HepG2 (cell line): ENCODE measurements around the gene FLYWCH1. TPM values are rescaled to one million over a fixed set of nuclear protein-coding genes. Genes with fewer than 3 reads are reported as not detected.
A peak's percentile ranks its signal among the peaks of the same experiment; 100 is the strongest.

Experiments
- AKAP8 ChIP-seq: sonication (generic); formaldehyde crosslinking; IDR thresholded peaks from 2 replicates; pipeline ENCODE4 v1.5.1; 2020; ENCODE audit warnings: mild to moderate bottlenecking, missing genetic modification reagents
- ATF6 ChIP-seq: sonication (generic); formaldehyde crosslinking; conservative IDR thresholded peaks from 2 replicates; pipeline ENCODE4 v1.4.0; 2020; ENCODE audit warnings: missing genetic modification reagents
- BCL3 ChIP-seq: sonication (generic); formaldehyde crosslinking; IDR thresholded peaks from 2 replicates; pipeline ENCODE4 v1.5.1; 2020; ENCODE audit warnings: mild to moderate bottlenecking, missing genetic modification reagents, moderate library complexity
- CBX5 ChIP-seq: sonication (generic); formaldehyde crosslinking; IDR thresholded peaks from 2 replicates; pipeline ENCODE4 v1.4.0; 2020; ENCODE audit warnings: missing genetic modification reagents, borderline replicate concordance
- EEA1 ChIP-seq: sonication (generic); formaldehyde crosslinking; IDR thresholded peaks from 2 replicates; pipeline ENCODE4 v1.5.1; 2020; ENCODE audit warnings: mild to moderate bottlenecking, missing genetic modification reagents, borderline replicate concordance
- HNF1B ChIP-seq: sonication (generic); formaldehyde crosslinking; IDR thresholded peaks from 2 replicates; pipeline ENCODE4 v1.5.1; 2020; ENCODE audit warnings: mild to moderate bottlenecking, moderate library complexity, missing genetic modification reagents
- KLF15 ChIP-seq: sonication (generic); formaldehyde crosslinking; IDR thresholded peaks from 2 replicates; pipeline ENCODE4 v1.8.1; 2023; ENCODE audit warnings: borderline replicate concordance, mild to moderate bottlenecking, inconsistent platforms, missing genetic modification reagents, mixed read lengths
- MAFK ChIP-seq, 2 experiments: IDR thresholded peaks in 1 of 2; conservative IDR thresholded peaks in 1 of 2; 2 replicates each; pipeline ENCODE4 v1.6.1; 2011; ENCODE audit warnings: improper control_type of control experiment in 2 of 2, low read length in 2 of 2
- MEF2D ChIP-seq: sonication (generic); formaldehyde crosslinking; IDR thresholded peaks from 2 replicates; pipeline ENCODE4 v1.5.1; 2020; ENCODE audit warnings: mild to moderate bottlenecking, missing genetic modification reagents
- MIXL1 ChIP-seq: IDR thresholded peaks from 2 replicates; pipeline ENCODE4 v1.6.1; 2016
- MYC ChIP-seq: sonication (generic); formaldehyde crosslinking; IDR thresholded peaks from 2 replicates; pipeline ENCODE4 v1.9.0; 2021; ENCODE audit warnings: missing genetic modification reagents, borderline replicate concordance
- TRIM24 ChIP-seq: sonication (generic); formaldehyde crosslinking; IDR thresholded peaks from 2 replicates; pipeline ENCODE4 v1.8.0; 2022; ENCODE audit warnings: mild to moderate bottlenecking, missing genetic modification reagents
- ZFP82 ChIP-seq: sonication (generic); formaldehyde crosslinking; IDR thresholded peaks from 2 replicates; pipeline ENCODE4 v1.5.1; 2020; ENCODE audit warnings: mild to moderate bottlenecking, missing genetic modification reagents, borderline replicate concordance
- ZNF326 ChIP-seq: sonication (generic); formaldehyde crosslinking; IDR thresholded peaks from 2 replicates; pipeline ENCODE4 v1.4.0; 2020; ENCODE audit warnings: missing genetic modification reagents, borderline replicate concordance
- ZNF343 ChIP-seq: sonication (generic); formaldehyde crosslinking; IDR thresholded peaks from 2 replicates; pipeline ENCODE4 v1.4.0; 2020; ENCODE audit warnings: mild to moderate bottlenecking, missing genetic modification reagents
- ZNF354B ChIP-seq: sonication (generic); formaldehyde crosslinking; IDR thresholded peaks from 2 replicates; pipeline ENCODE4 v1.8.0; 2022; ENCODE audit warnings: mild to moderate bottlenecking, missing genetic modification reagents
- ZNF512 ChIP-seq: sonication (generic); formaldehyde crosslinking; IDR thresholded peaks from 2 replicates; pipeline ENCODE4 v1.4.0; 2020; ENCODE audit warnings: mild to moderate bottlenecking, missing genetic modification reagents
- ZNF597 ChIP-seq: sonication (generic); formaldehyde crosslinking; IDR thresholded peaks from 2 replicates; pipeline ENCODE4 v1.5.0; 2020; ENCODE audit warnings: missing genetic modification reagents
- ZNF724P ChIP-seq: sonication (generic); formaldehyde crosslinking; IDR thresholded peaks from 2 replicates; pipeline ENCODE4 v1.8.0; 2022; ENCODE audit warnings: missing genetic modification reagents, borderline replicate concordance
- polyA plus RNA-seq, 8 experiments: library from polyadenylated mRNA; depleted of rRNA in 3 of 8; stranded (reverse) in 7 of 8; unstranded in 1 of 8; fragments of >200 nt; fragmentation: Illumina TruSeq in 4 of 8; extraction: Trizol in 4 of 8; gene quantifications; 2 replicates each; pipeline versions ENCODE4 v1.2.1 to v1.2.3, GENCODE V29; 2011 to 2016; ENCODE audit warnings: low read depth in 4 of 8, missing spikeins in 1 of 8, mixed read lengths in 1 of 8; ENCODE audit not compliant: insufficient read depth in 1 of 8
- total RNA-seq, 5 experiments: library from RNA; depleted of rRNA; stranded (reverse); fragments of >200 nt; fragmentation: Illumina TruSeq; extraction: Trizol; gene quantifications; 2 replicates each; pipeline ENCODE4 v1.2.3, GENCODE V29; 2016; ENCODE audit warnings: low read depth in 1 of 5

The FLYWCH1 gene
- total and polyA plus RNA-seq, 2 of the 13 experiments (the other 11 are each of a cell fraction or from before 2014, with no cell fraction given) = 7.3 to 12.4 TPM

- TF ChIP-seq ZNF343 (CRISPR knock-in tag) (peak; percentile 85), ZNF326 (CRISPR knock-in tag) (no peak), MIXL1 (CRISPR knock-in tag) (no peak), EEA1 (CRISPR knock-in tag) (peak; percentile 58; the same call in 1 of the 2 replicates), ZNF512 (CRISPR knock-in tag) (no peak), ZFP82 (CRISPR knock-in tag) (peak; percentile 50; the same call in 1 of the 2 replicates), ATF6 (no peak), MYC (CRISPR knock-in tag) (peak; percentile 41; the same call in 1 of the 2 replicates), AKAP8 (no peak), HNF1B (CRISPR knock-in tag) (no peak), ZNF597 (CRISPR knock-in tag) (no peak), TRIM24 (CRISPR knock-in tag) (no peak), ZNF354B (CRISPR knock-in tag) (no peak), MAFK (conservative IDR thresholded peaks at IDR 0.05 in 1 of 2, IDR thresholded peaks at IDR 0.05 in 1 of 2; ENCODE audit: low read length in 2 of 2) (no peak), MEF2D (CRISPR knock-in tag) (no peak), ZNF724P (CRISPR knock-in tag) (peak; percentile 56; the same call in 1 of the 2 replicates), CBX5 (CRISPR knock-in tag) (no peak), KLF15 (CRISPR knock-in tag) (no peak), BCL3 (CRISPR knock-in tag) (peak; percentile 83; the same call in 1 of the 2 replicates)
Observed at GRCh38 chr16:2980227-2981176, 68.8 kb downstream of the FLYWCH1 start, which contains the start of gene PKMYT1 (continued).
